Measurements from ENCODE around the gene SIK2.

Gene SIK2

DNA sequence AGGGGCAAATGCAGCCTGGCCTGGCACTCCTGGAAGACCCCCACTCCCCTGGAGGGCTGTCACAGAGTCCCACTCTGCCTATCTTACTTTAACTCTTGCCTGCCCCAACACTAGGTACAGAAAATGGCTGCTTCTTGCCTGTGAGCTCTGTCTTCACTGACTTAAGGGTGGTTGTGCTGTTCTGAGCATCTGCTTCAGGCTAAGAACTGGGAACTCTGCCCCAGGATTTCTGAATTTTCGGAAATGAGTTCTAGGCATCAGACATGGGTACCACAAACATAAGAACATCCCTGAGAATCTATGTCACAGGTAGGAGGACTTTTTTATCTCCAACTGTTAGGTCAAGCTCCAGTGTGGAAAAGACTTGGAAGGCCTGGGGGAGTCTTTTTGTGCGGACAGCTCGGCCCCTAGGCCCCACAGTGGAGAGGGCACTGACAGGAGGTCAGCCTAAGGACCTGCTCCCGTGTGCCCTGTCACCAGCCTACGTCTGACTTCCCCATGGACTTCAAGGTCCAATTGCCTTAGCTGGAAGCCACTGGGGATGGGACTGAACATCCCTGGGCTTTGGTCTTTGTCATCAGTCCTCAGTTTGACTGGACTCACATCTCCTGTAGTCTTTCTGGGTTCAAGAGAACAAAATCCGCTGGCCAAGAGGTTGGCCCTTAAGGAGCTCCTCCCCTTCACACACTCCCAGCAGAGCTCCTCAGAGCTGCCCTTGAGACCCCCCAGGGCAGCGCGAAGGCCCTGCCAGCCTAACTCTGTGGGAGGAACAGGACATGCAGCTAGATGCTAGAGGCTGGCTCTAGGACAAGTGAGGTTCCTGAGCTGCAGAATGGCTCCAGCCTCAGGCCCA, 132.1 kb downstream of the SIK2 start:
- peak in 1 of 3 experiments; percentile 64 for DNase-seq

GRCh38 chr11:111734954-111735261, 132.7 kb downstream of the SIK2 start:
- DNase-seq = no peak

DNA sequence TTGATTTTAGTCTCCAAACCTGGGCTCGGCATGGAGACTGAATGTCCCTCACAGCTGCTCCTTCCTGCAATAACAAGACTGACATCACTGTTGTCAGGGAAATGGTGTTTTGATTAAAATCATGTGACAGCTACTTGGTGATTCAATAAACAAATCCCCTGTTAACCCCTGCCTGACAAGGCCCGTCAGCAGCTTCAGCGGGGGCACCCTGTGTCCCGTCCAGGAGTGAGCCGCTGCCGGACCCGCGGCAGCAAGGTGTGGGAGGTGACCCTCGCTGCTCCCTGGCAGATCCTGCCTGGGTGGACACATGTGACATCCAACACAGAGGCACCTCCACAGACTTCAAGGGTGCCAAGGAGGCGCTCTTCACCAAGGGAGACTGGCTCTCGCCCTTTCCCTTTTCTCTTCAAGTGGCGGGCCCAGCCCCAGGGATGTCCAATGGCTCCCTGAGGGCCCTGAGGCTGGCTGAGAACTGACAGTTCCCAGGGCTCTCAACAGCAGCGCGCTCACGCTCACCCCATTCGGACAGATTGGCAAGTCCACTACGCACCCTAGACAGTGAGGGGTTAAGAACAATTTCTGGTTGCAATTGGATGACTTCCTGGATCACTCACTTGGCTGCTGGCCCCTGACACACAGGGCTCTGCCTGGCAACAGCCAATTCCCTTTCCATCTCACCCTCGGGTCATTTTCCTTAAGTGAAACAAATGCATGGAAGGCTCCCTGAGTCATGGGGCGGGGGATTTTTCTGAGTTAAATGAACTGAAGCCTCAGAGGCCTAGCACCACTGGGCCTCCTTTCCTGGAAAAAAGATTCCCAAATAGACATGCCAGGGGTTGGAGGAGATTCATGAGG, 133.2 kb downstream of the SIK2 start:
- DNase-seq = peak; percentile 45 to 90 (median 81)

GRCh38 chr11:111736181-111736590, 133.9 kb downstream of the SIK2 start:
- DNase-seq = no peak

- no peak for DNase-seq
Measured at GRCh38 chr11:111736621-111737443, 134.6 kb downstream of the SIK2 start.

DNA sequence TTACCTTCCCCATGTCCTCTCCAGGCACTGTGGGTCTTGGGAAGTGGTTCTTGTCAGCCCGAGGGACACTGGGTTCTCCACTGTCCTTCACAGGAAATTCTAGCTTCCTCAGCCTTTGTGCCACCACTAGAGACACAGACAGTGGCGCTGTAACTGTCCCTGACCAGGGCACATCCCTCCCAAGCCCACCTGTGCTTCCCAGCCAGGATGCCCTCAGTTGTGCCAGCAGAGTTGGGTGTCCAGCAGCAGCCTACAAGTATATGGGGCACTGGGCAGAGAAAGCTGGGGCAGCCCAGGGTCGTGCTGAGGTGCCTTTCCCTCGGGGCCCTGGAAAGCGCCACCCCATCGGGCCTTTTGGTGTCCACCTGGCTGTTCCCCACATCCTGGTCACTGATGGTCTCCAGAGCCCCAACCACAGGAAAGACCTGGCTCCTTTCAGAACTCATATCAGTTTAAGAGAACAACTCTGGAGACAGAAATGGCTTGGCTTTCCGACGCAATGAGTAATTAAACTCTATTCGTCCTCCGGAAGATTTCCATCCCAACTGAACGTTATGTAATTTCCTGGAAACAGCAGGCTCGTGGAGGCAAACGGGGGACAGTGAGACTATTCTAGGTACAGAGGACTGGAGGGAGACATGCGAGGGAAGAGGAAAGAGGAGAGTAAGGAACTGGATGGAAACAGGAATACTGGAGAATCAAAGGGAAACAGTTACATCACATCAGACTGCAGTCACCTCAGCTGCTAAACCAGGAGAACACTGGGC, 135.4 kb downstream of the SIK2 start:
- DNase-seq = no peak

DNA sequence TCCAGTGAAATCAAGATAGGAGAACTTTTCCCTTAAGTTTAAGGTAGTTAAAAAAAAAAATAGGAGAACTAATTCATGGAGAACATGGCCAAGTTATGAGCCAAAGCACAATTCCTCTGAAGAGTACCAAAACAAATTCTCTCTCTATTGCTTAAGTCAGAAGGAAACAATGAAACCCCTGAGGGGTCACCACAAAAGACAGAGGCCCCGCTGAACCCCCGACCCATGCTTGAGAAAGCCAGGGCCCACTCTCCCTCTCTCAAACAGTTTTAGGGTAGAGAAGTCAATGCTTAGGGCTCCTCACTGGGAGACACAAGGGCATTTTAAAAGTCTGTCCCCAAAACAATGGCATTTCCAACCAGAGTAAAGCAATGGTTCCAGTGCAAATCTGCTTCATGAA, 137.1 kb downstream of the SIK2 start:
- no peak for DNase-seq

GRCh38 chr11:111741751-111742150, 139.5 kb downstream of the SIK2 start:
- no peak for DNase-seq

GRCh38 chr11:111743700-111744099, 141.5 kb downstream of the SIK2 start:
- DNase-seq = no peak

DNA sequence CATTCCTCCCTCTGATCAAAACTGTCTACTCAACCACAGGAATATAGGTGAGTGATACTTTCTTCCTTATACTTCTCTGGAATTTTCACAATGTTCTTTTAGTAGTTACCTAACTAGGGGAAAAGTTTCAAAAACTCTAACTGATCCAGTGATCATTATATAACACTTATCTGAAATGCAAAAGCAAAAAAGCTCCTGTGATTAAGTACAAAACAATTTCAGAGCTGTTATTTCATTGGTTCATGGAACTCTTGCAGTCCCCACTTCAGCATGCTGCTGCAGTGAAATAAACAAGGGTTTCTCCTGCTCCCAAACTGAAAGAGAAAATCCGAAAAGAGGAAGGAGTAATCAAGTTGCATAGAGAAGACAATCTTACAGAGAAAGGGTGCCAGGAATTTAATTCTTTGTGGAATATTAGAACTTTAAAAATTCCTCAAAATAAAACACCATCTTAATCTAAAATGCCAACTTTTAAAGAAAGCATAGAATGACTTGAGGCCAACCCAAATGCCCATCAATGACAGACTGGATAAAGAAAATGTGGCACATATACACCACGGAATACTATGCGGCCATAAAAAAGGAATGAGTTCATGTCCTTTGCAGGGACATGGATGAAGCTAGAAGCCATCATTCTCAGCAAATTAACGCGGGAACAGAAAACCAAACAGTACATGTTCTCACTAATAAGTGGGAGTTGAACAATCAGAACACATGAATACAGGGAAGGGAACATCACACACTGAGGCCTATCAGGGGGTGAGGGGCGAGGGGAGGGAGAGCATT, 143.7 kb downstream of the SIK2 start:
- no peak for DNase-seq

DNA sequence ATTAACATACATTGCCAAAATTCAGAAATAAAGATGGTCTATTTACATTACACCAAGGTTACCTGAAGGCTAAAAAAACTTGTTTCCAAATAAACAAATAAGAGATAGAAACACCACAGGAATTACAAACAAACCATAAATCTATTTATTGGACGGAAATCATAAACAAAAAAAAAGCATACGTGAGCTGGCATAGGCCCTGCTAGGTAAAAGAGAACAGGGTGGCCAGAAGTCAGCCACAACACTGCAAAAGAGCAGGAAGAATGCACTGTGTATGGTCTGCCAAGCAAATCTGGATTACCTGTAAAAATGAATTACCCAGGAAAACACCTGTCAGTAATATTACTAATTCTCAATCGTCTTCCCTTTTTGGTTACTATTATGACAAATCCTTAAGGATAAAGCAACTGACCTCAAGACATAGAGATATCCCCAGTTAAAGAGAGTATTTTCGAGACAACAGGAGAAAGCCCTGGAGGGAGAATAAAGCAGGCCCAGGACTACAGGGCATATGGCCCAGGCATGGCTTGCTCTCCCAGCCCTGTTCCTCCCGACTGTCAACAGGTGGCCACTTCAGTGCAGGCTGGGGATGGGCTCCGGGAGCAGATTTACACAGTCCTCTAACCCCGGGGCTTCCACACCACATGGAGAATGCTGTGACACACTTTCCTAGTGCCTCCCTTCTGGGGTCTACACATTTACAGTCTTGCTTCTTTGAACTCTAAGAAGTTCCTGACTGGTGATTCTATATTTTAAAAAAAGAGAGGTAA, 146.0 kb downstream of the SIK2 start:
- peak in 1 of 3 experiments; percentile 16 for DNase-seq

DNA sequence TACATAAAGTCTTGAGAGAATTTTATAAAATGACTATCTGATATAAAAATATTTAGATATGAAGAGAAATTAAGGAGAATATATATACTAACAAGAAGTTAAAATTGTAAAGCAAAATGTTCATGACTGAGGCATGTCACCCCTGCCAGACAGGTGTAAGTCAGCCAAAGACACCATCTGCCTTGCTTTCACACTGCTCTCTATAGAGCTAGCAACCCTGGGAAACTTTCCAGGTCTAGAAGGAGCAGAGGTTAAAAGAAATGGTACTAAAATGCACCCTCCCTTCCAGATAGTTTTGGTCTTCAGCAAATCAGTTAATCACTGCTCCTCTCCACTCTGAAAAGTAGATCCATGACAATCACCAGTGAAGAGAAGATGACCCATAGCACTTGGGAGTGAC, 147.4 kb downstream of the SIK2 start:
- no peak for DNase-seq

DNA sequence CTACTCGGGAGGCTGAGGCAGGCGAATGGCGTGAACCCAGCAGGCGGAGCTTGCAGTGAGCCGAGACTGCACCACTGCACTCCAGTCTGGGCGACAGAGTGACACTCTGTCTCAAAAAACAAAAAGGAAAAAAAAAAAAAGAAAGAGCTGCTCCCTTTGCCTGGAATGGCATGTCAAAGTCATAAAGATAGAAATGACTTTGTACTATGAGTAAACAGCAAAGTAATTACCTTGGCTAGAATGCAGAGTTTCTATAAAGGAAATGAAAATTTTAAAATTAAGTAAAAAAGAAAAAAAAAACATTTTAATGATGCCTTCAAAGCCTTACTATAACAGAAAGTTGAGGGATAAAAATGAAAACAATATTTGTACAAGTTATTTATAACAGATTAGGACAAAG, 153.8 kb downstream of the SIK2 start:
- DNase-seq = no peak

DNA sequence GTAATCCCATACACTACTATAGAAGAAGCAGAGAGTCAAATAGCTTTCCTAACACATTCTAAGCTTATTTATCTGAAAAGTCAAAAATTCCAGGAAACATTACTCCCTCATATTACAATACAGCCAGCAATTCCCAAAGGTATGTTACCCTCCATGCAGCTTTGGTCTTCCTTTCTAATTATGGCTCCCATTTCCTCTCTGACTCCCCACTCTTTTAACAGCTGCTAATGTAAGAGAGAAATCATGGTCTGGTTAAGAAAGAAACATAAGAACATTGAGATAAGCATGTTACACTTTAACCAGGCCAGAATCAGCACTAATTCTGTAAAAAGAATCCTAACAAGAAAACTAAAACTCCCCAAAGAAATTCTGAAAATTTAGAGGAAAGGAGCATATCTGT, 157.1 kb downstream of the SIK2 start:
- no peak for DNase-seq

DNA sequence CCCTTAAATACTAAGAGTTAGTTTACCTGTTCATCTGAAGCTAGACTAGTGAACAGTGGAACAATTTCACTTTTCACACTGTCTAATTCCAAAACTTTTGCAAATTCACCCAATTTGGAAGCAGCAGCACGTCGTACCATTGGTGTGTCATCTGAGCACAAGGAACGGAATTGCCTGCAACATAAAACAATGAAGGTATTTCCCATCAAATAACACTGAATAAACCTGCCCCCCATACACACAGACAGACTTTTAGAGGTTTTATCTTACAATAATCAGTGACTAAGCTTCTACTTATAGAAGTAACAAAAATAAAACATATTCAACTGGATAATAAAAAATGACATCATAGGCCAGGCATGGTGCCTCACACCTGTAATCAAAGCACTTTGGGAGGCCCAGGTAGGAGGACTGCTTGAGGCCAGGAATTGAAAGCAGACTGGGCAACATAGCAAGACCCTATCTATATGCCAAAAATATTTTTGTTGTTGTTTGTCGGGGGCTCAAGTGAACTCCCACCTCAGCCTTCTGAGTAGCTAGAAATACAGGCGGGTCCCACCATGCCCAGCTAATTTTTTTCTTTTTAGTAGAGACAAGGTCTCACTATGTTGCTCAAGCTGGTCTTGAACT, 157.6 kb downstream of the SIK2 start:
- DNase-seq = no peak

DNA sequence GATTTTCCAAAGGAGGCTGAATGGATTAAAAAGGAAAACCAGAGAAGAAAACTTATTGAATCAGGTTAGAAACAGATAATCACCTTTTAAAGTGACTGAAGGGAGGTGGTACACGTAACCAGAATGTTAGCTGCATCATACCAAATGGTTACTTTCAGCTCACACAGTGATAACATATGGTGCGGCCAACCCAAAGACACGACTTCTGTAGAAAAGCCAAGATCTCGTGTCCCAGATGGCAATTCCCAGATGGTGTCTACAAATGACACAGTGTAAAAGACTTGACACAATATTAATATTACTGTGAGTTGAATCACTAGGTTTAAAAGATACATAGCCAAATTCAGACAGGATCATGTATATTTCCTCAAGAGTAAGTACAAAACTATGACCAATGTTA, 158.8 kb downstream of the SIK2 start:
- DNase-seq = no peak

GRCh38 chr11:111762526-111762925, 160.3 kb downstream of the SIK2 start:
- no peak for DNase-seq

- no peak for DNase-seq
Measured at GRCh38 chr11:111762981-111763643, 160.9 kb downstream of the SIK2 start.

DNA sequence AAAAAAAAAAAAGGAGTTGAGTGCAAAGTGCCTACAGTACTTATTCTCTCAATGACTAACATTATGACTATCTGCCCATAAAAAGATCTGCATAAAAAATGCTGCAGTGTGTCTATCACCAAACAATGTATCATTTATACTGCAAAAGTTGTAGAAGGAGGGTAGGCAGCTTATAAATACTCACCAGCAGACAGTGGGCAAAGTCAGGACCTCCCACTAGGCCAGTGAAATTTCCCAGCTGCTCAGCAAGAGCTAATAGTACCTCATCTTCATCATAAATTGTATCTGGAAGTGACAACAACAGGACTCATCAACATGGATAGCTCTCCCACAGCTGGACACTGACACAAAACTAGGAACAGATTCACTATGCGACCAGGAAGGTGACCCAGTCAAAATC, 162.4 kb downstream of the SIK2 start:
- DNase-seq = no peak

Data from NCI-H1417 (cell line).